ENCODE data around the gene RAB12. TPM values are rescaled to one million over a fixed set of nuclear protein-coding genes. Genes with fewer than 3 reads are reported as not detected.

The RAB12 gene, protein sequence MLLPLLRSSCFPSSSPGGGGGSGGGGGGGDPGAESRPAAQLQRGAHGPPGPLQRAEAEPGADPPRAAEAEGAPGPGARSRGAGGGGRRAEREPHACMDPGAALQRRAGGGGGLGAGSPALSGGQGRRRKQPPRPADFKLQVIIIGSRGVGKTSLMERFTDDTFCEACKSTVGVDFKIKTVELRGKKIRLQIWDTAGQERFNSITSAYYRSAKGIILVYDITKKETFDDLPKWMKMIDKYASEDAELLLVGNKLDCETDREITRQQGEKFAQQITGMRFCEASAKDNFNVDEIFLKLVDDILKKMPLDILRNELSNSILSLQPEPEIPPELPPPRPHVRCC
- total RNA-seq = 60.7 and 62.1 TPM in 2 replicates

DNA sequence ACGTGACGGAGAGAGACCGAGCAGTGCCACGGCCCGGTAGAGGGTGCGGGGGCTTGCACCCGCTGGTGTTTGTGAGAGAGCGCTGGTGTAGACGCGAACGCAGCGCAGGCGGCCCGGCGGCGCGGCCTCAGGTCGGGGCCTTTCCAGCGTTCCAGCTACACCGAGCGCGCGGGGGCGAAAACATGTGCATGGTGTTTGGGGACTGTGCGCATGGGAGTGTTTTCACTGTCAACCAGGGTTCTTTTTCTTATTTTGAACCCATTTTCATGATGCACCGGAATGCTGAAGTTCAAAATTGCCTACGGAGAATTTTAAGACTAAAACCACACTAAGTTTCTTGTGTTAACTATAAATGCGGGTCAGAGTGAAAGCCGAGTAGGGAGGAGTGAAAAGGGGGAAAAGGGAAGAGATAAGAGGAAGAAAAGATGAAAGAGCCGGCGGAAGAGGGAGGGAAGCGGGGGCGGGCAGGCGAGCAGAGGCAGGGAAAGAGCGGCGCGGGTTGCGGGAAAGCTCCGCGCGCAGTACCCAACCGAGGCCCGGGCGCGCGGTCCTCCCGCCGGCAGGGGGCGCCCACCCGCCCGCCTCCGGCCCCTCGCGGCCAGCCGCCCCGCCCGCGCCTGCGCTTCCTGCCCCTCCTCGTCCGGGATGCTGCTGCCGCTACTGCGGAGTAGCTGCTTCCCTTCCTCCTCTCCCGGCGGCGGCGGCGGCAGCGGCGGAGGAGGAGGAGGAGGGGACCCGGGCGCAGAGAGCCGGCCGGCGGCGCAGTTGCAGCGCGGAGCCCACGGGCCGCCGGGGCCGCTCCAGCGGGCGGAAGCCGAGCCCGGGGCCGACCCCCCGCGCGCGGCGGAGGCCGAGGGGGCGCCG lies at the start of gene RAB12:
RAB12 (plus strand) TSS at position 643 of the 864 bp plus-strand sequence; CDS start at position 646, 3 bp downstream.

Other genes starting within 250 kb of the RAB12 start
- 37.8 and 80.1 TPM in 2 replicates for gene MTCL1, start 96.1 kb downstream of the RAB12 start, total RNA-seq